ENCODE results near the gene NIT1.
A peak's percentile ranks its signal among the peaks of the same experiment; 100 is the strongest.

The NIT1 gene

GRCh38 chr1:161117759-161118581 lies at the start of gene NIT1, which contains the start of gene PFDN2:
TSS of gene NIT1 (plus strand) at chr1:161118105. CDS start at chr1:161118177, 72 bp downstream.
TSS of gene PFDN2 (minus strand) at chr1:161118037. CDS start at chr1:161118026, 11 bp downstream.
- peak; percentile 78 for DNase-seq

- no peak for DNase-seq
These were observed 49.3 kb upstream of the NIT1 start for GRCh38 chr1:161068306-161069234.

- DNase-seq: no peak
These were observed 48.7 kb upstream of the NIT1 start for GRCh38 chr1:161069241-161069640.

- DNase-seq: no peak
These were observed 48.1 kb upstream of the NIT1 start, which contains the start of gene ARHGAP30 for GRCh38 chr1:161069731-161070270. TSS of gene ARHGAP30 (minus strand) at chr1:161069891. CDS start at chr1:161069624, 267 bp downstream.

- DNase-seq: peak; percentile 15
These were observed 47.1 kb upstream of the NIT1 start for GRCh38 chr1:161070761-161071160.

- peak; percentile 43 for DNase-seq
These were observed 46.0 kb upstream of the NIT1 start for GRCh38 chr1:161071886-161072371.

- no peak for DNase-seq
These were observed 45.0 kb upstream of the NIT1 start for GRCh38 chr1:161072751-161073449.

- DNase-seq: no peak
These were observed 44.3 kb upstream of the NIT1 start for GRCh38 chr1:161073474-161074121.

GRCh38 chr1:161074676-161075368 lies 43.1 kb upstream of the NIT1 start:
- no peak for DNase-seq

- no peak for DNase-seq
These were observed 41.5 kb upstream of the NIT1 start for GRCh38 chr1:161076410-161076809.

- DNase-seq: no peak
These were observed 40.5 kb upstream of the NIT1 start for GRCh38 chr1:161077426-161077825.

GRCh38 chr1:161079436-161080110 lies 38.3 kb upstream of the NIT1 start:
- DNase-seq: no peak

GRCh38 chr1:161080441-161081405 lies 37.2 kb upstream of the NIT1 start:
- peak; percentile 44 for DNase-seq

- no peak for DNase-seq
These were observed 36.4 kb upstream of the NIT1 start for GRCh38 chr1:161081519-161081918.

- DNase-seq: no peak
These were observed 35.4 kb upstream of the NIT1 start for GRCh38 chr1:161082483-161082882.

GRCh38 chr1:161082996-161083747 lies 34.7 kb upstream of the NIT1 start:
- DNase-seq: peak; percentile 95

GRCh38 chr1:161083748-161084596 lies 33.9 kb upstream of the NIT1 start:
- peak; percentile 4 for DNase-seq

- DNase-seq: no peak
These were observed 33.3 kb upstream of the NIT1 start for GRCh38 chr1:161084597-161084988.
